ENCODE data around the gene KCNRG. TPM values are rescaled to one million over a fixed set of nuclear protein-coding genes. Genes with fewer than 3 reads are reported as not detected.
"Not testable (repeated sequence)": the region's sequence is repeated elsewhere in the genome, so short reads cannot be mapped to it uniquely, and the experiment has no call there.

The KCNRG gene
- total RNA-seq, 2 donors from 2014 or later: 0.55 TPM; not detected in 1

DNA sequence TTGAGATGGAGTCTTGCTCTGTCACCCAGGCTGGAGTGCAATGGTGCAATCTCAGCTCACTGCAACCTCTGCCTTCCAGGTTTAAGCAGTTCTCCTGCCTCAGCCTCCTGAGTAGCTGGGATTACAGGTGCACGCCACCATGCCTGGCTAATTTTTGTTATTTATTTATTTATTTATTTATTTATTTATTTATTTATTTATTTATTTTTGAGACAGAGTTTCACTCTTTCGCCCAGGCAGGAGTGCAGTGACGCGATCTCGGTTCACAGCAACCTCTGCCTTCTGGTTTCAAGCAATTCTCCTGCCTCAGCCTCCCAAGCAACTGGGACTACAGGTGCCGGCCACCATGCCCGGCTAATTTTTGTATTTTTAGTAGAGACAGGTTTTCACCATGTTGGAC is 47.1 kb downstream of the KCNRG start:
- DNase-seq; intact Hi-C loops (cut with DNase I); ATAC-seq: not testable (repeated sequence)

DNA sequence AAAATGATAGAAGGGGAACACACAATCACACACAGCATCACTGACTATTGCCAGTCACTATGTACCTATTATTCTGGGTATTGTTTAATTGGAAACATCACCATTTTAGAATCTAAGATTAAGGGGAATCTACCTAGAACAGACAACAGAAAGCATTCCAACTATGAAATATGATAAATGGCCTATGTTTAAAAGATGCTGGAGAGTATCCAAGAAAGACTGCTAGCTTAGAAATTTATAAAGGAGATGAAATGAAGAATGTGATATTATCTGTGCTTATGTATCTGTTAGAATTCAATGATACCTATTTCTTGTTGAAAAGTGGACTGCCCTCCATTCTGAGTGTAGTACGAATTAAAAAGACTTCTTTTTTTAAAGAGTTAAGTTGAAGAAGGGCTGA is 50.5 kb downstream of the KCNRG start:
- no peak for ATAC-seq
- intact Hi-C loops (cut with DNase I): no loop called here
- DNase-seq: no peak

DNA sequence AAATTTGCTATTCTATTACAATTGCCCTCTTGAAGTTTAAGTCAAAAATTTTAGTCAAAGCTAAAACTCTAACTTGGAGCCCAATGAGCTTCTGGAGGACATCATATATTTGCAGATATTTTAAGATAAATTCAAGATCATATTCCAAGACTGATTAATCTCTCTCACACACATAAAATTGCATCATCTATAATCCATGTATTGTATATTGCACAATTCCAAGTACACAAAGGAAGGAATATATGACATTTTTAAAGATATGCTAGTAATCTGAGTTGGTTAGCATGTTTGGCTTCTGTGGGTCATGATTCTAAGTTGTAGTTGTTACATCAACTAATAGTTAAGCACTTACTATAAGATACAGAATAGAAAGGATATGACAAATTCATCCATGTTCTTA is 53.3 kb downstream of the KCNRG start:
- no peak for DNase-seq
- intact Hi-C loops (cut with DNase I): no loop called here
- no peak for ATAC-seq

DNA sequence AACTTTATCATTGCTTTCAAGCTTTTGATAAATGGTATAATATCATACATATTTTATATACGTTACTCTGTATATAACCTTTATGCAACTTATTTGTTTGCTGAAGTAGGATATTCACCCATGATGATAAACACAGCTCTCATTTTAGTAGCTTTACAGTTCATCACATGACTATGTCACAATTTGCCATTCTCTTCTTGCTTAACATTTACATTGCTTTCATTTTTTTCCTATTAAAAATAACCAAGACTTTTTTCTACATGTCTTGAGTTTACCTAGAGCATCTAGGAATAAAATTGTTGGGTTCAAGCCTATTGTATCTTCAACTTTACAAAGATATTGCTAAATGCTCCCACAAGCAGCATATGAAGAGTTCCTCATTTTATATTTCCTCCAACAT is 54.0 kb downstream of the KCNRG start:
- intact Hi-C loops (cut with DNase I): no loop called here
- ATAC-seq (no peak), DNase-seq (no peak)

DNA sequence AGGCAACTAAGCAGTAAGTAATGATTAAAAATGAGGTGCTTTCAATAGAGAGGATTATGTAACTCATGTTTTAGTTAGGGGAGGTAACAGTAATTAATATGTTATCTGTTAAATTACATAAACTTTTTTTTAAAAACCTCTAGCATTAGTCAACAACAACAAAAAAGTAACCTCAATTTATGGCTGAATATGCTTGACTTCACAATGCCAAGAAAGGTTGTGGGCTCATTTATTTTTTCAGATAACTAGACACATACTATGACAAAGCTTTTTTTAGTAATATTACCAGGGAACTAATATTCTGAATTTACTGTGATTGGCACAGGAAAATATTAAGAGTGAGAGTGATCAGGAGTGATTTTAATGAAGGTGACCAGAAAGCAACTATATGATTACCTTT is 54.9 kb downstream of the KCNRG start:
- intact Hi-C loops (cut with DNase I): no loop called here
- no peak for ATAC-seq
- DNase-seq: no peak

Small RNAs within 50 kb of the gene (microRNA-seq; reads per million reads assigned to microRNA genes)
- gene MIR15A: 964 to 1,027 reads per million in 2 donors
- gene MIR16-1: 742 to 1,992 reads per million in 2 donors
- 19.9 to 94.1 reads per million in 2 donors for gene MIR3613

Other genes with a start within 250 kb of the KCNRG start
- 10 to 100 TPM; 39.3 to 44.9 TPM for gene KPNA3, start 222.8 kb upstream of the KCNRG start, total RNA-seq
- 10 to 100 TPM in 1 of 2 donors, 1 to 10 TPM in 1; 8.6 to 11.7 TPM for gene SPRYD7, start 79.1 kb upstream of the KCNRG start, total RNA-seq
- gene TRIM13, start 18.4 kb upstream of the KCNRG start, total RNA-seq: 10 to 100 TPM; 19.5 to 19.6 TPM

Data from left cardiac atrium (tissue), 4 donors.